GM19043 (cell line): ENCODE data around the gene MMADHC.
"Not testable (repeated sequence)": the region's sequence is repeated elsewhere in the genome, so short reads cannot be mapped to it uniquely, and the experiment has no call there.

ENCODE experiments used
- ATAC-seq: cut with Tn5 transposase; IDR thresholded peaks from one replicate; pipeline ENCODE4 v1.9.1; 2021; ENCODE audit warnings: low read depth; ENCODE audit not compliant: unreplicated experiment

MMADHC gene

DNA sequence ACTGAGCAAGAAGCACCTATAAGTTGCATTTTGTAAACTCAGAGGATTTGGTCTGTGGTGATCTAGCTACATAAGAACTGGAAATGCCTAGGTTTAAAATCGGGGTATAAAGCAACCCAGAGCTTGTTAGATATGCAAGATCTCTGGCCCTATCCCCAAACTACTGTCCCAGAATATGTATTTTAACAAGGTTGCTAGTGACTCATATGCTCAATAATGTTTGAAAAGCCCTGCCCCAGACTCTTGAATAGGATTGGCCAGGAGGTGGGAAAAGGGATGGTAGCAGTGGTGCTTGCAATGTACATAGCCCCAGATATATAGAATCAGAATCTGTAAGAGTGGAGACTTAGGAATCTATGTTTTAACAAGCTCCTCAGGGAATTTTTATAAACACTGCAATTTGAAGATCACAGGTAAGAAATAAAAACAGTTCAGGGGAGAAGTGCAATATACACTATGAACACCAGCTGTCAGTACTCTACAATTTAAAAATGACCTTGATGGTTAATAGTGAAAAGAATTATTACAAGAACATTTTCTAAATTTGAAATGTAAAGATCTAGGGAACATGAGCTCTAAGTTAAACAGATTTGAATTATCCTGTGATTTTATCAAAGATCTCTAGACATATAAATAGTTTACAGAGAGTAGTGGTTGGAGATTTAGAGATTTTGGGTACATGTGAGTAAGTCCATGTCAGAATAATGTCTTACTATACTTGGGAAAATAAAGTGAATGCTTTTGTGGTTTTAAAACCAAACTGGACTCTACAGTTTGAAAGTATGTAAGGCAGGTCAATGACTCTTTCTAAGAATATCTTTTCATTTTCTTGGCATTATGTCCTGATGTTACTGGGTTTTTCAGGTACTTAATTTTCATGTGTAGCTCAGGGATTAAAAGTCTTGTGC is 7.7 kb upstream of the MMADHC start:
- ATAC-seq = no peak

DNA sequence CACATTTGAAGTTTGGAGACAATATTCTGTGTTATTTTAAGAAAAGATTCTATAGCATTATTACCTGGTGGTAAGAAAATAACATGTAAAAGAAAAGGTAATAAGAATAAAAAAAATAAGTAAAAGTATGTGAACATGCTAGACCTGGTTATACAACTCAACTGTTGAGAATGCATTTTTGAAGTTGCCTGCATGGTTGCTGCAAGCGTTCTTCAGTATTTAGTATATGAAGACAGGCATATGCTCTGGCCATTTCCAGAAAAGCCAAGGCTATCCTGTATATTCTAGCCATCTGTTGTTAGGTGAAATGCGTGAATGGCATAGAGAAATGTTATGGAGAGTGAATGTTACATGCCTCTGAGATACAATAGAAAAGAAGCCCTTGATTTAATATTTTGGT is 6.8 kb upstream of the MMADHC start:
- no peak for ATAC-seq

DNA sequence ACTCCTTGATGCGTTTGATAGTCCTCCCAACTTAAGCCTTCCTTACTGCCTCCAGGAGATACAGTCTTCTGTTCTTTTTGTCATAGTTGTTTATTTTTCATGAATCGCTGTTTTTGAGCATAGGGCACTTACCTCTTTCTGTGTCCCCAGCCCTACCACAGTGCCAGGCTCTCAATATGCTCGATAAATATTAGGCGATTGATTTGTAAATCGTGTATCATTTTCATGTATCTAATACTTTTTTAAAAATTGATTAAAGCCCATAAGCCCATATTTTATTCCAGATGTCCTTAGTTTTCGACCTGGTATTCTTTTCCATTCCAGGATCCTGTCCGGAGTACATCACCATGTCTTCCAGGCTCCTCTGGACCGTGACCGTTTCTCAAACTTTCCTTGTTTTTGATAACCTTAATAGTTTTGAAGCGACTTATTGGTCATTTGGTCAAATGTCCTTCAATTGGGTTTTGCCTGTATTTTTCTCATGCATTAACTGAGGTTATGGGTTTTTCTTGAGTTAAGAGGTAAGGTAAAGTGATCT is 444 bp upstream of the MMADHC start:
- ATAC-seq = peak; percentile 22

DNA sequence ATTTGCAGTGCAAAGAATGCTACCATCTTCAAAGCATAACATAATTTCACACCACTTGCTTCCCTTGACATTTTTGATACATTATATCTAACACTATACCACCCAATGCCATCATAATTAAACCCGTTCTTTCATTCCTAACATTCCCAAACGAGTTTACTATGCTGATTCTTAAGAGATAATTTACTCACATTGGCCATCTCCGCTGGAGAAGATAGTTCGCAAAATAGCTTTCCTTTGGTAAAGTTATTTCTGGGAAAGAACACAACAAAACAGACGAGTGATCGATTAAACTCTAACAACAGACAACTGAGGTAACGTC is 716 bp downstream of the MMADHC start:
- no peak for ATAC-seq

DNA sequence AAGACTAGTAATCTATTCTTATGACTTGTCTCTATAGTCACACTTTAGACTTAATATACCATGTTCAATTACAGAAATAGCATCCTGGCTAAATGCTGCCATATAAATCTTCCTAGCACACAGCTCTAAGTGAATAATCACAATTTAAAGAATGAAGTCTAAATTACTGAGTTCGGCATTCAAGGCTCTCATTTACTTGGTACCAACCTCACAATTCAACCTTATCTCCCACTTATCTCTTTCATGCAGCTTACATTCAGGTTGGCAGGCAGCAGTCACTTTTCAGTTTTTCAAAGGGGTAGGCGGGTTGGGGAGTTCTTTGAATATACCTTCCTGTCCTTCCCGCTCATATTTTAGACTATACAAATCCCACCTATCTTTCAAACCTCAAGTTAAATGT is 1.5 kb downstream of the MMADHC start:
- no peak for ATAC-seq

DNA sequence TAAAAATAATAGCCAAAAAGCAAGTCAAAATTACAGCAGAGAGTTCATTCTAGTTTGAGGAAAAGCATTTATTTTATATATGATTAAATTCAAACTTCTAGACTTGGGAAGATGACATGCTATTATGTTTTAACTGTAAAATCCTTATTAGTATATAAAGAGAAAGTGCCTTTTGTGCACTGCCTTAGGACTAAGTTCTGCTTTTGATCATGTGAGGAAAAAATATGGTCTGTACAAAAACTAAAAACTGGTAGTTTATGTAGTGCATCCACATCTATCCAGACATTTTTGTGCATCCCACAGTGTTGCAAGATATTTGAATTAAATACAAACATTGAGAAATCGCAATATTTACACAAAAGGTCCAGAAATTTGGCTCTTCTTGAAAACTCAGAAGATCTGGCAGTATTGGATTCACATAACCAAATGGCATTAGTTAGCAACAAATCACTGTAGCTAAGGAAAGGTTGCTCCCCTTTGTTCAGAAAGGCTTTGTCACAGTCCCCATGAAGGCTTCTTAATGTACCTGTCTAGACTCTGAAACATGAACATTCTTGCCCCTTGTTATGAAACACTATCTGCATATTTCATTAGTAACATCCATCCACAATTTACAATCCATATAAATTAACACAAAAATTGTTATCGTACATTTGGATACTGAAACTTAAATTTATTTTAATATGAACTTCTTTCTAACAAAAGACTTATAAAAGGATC is 2.2 kb downstream of the MMADHC start:
- ATAC-seq = no peak

DNA sequence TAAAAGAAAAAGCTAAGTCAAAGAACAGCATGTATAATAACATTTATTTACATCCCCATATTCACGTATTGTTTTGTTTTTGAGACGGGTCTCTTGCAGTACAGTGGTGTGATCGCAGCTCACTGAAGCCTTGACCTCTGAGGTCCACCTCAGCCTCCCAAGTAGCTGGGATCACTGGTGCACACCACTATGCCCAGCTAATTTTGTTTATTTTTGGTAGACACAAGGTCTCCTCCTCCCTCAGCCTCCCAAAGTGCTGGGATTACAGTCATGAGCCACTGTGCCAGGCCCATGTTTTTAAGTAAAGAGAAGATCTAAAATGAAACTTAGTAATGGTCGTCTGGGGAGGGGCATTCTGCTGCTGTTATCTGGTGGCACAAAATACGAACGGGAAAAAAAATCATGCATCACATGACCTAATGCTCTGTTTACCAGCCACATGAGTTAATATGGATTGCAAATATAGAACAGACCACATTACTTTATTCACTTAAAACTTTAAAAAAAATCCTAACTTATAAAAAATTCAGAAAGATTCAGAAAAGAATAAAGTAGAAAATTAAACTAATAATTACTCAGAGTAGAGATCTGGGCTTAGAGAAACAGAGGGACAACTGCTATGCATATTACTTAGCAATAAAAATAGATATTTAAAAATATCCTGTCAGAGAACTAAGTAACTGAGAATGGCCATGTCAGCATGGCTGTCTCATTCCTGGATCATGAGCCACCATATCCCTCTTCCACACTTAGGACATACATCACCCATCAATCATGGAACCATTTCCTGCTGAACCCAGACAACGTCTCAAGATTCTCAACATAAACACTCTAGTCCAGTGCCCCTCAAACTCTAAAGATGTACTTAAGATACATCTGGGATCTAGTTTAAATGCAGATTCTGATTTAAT is 7.3 kb downstream of the MMADHC start:
- ATAC-seq = no peak

DNA sequence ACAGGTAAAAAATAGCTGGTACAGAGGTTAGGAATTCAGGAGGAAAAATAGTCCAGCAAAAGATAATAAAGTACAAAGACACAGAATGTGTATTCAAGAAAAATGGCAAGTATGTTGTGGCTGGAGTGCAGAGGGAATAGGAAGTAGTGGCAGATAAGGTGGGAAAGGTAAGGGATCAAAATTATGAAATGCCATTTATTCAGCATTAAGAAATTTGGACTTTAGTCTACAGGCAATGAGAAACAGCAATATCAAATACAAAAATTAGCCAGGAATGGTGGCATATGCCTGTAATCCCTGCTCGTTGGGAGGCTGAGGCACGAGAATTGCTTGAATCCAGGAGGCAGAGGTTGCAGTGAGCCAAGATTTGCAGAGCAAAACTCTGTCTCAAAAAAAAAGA is 10.3 kb downstream of the MMADHC start:
- ATAC-seq = no peak

DNA sequence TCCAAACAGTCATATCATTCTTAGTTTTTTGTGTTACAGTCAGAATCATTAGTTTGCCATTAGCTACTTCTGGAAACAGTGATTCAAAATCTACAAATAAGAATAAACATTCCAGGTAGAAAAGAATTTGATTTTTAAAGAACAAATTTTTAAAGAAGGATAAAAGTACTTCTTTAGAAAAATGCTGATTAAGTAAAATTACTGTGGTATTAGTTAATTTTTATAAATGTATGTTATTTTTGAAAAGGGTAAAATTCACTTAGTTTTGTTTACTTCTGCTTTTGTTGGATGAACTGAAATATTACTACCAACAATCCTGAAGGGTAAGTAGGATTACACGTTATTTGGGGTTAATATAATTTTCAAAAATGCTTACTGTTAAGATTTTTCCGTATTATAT is 11.8 kb downstream of the MMADHC start:
- ATAC-seq = no peak

DNA sequence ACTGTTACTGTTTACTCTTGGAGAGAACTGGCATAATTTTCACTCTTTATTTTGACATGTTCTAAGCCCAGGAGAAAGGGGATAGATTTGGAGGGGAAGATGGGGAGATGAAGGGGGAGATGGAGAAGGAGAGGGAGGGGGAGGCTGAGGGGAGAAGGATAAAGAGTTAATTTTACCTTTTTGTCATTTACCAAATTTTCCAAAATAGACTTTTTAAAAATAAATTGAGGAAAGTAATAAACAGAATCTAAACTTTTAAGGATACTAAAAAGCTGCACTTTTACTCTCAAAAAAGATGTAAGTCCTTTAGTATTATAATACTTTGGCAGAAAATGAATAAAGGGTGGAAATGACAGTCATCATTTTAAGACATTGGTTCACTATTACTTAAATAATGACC is 12.3 kb downstream of the MMADHC start:
- ATAC-seq = no peak

DNA sequence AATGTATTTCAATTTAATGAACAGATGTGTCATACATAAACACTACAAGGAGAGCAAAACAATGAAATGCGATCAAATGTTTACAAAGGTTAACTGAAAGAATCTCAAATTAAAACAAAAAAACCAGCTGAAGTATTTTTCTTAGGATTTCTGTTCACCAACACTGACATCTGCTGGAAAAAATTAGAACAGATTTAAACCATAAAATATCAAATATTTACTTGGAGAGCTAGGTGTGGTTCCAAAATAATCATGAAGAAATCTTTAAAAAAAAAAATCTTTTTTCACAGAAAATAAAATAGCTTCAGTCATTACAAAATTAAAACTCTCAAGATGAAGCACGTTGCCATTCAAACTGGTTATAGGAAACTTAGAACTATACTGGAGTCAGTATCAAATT is 13.8 kb downstream of the MMADHC start:
- no peak for ATAC-seq

DNA sequence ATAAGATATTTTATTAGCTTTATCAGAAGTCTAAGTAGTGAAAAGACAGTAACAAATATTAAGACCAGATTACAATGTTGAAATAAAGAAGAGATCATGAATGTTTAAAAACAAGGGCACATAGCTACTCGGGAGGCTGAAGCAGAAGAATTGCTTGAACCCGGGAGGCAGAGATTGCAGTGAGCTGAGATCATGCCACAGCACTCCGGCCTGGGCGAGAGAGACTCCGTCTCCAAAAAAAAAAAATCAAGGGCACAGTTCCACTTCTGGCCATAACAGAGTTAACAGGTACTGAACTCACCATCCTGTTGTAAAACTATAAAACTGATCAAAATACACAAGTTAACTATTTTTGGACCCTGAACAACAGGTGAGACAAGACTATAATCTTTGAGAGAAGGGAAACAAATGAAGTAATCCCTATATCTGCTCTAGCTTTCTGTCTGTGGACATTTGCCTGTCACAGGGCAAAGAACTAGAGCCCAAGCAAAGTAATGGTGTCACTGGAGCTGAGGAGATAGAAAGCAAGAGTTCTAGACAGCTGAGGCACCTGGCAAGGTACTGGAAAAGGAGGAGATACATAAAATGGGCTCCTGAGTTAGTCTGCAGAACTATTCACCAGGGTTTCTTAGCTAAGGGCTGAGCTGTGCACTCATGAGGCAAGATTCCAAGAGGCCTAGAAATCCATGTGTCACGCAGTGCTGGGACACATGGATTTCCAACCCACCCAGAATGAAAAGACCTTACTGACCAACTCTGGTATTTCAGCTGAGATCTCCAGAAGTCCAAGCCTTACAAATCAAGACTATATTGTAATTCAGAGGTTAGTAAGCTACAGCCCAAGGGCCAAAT is 15.2 kb downstream of the MMADHC start:
- no peak for ATAC-seq

DNA sequence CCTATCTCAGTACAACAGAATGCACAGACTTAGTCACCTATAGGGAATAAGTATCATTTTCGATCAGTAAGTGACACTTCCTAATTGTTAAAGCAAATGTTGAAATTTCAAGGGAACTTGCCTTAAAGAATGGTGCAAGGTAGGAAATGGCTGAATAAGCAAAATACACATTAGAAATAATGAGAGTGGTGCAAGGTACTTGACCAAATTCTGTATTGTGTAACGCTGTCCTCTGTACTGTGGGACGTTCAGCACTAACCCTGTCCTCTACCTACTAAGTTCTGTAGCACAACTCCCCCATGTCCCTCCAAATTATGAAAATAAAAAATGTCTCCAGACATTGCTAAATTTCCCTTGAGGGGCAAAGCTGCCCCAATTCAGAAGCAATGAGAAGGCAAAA is 19.4 kb downstream of the MMADHC start:
- ATAC-seq = no peak

DNA sequence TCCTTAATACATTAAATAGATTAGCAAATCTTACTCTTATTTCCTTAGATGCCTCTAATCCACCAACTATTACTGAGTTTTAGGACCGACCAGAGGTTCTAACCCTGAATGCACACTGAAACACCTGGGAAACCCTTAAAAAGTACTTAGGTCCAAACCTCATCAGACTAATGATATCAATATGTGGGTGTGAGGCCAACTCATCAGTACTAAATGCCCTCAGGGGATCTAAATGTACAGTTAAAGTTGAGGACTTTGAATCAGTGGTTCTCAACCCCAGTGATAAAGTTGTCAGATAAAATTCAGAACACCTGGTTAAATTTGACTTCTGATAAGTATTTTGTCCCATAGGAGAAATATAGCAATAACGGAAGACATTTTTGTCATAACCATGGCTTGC is 20.9 kb downstream of the MMADHC start:
- no peak for ATAC-seq

DNA sequence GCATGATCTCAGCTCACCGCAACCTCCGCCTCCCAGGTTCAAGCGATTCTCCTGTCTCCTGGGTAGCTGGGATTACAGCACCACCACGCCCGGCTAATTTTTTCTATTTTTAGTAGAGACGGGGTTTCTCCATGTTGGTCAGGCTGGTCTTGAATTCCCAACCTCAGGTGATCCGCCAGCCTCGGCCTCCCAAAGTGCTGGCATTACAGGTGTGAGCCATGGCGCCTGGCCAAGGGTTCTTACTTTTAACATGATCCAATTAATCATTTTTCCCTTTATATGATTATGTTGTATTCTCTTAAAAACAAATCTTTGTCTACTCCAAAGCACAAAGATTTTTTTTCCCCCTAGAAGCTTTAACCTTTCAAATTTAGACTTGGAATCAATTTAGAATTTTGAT is 21.9 kb downstream of the MMADHC start:
- not testable (repeated sequence) for ATAC-seq

DNA sequence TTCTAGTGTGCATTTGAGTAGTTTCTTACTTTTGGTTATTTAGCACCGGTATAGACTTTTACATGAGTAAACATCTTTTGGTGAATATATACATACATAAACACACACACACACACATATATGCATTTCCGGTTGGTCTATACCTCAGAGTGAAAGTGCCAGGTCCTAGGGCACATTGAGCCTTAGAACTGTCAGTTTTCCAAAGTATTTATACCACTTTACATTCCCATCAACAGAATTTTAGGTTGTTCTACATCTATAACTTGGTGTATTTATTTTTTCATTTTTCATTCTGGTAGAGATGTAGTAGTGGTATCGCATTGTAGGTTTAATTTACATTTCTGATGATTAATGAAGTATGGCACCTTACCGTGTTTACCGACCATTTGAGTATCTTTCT is 22.6 kb downstream of the MMADHC start:
- no peak for ATAC-seq

DNA sequence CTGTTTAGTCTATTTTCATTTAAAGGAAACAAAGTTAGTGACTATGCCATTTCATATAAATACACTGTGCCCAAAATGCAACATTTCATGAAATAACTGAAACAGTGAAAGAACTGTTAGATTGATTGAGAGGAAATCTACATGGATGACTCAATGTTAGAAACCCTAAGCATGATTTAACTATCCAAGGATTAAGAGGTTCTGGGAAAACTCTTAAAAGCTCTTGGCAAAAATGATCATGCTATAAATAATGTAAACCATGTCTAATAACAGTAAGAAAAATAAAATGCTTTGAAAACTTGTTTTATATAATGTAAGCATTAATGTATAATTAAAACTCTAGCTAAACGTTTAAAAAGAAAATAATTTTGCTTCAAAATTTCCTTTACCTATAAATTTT is 23.5 kb downstream of the MMADHC start:
- ATAC-seq = no peak

DNA sequence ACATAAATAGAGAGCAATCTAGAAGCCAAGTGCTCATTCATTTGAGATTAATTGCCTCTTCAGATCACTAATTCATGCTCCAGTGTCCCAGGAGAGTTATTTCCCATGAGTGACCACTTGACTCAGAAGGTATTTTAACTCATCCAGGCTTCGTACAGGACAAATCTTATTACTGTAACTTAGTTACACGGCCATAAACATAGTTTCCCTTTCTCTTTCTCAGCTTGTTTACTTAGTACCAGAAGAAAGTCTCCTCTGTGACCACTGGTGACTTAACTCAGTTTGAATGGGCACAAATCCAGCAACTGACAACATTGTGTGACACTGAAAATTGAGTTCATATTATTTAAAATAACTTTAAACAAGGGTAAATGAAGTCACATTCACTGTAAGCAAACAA is 25.3 kb downstream of the MMADHC start:
- ATAC-seq = peak; percentile 81

DNA sequence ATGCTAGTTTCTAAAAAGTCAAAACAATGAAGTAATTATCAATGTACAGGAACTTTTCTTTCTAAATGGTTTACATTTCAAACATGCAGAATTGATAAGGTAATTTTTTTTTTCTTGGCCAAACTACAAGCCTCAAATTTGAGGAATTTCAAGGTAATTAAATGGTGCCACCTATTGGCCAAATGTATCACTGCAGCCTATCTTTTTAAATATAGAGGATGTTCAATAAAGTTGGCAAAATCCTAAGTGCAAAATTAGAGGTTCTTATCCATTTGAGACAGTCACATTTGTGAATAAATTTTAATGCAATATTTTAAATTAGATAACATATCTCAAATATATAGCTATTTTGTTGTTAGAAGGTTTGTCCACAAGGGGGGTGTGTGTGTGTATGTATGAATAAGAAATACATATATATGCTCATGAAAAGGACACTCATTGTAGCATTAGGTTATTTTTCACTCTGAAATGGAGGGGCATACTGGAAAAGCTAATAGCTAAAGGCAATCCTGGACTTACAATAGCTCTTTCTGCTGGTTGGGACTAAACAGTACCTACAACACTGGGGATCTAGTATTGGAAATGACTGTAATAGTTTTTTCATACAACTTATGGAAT is 26.2 kb downstream of the MMADHC start:
- no peak for ATAC-seq
